HUES64 (cell line): ENCODE measurements around the gene BCL2. TPM values are rescaled to one million over a fixed set of nuclear protein-coding genes. Genes with fewer than 3 reads are reported as not detected.
"Not testable (repeated sequence)": the region's sequence is repeated elsewhere in the genome, so short reads cannot be mapped to it uniquely, and the experiment has no call there.

Experiments used
- H3K27ac ChIP-seq: 2 replicates; pipeline ENCODE4 v1.7.0; 2013; ENCODE audit warnings: low read depth, low read length, inconsistent platforms
- H3K27me3 ChIP-seq: 2 replicates; pipeline ENCODE4 v1.6.1; 2013; ENCODE audit warnings: mild to moderate bottlenecking, low read length; ENCODE audit not compliant: insufficient read depth
- H3K36me3 ChIP-seq: 2 replicates; pipeline ENCODE4 v1.6.1; 2013; ENCODE audit warnings: mild to moderate bottlenecking, low read length; ENCODE audit not compliant: insufficient read depth
- H3K4me1 ChIP-seq: 2 replicates; pipeline ENCODE4 v1.6.1; 2013; ENCODE audit warnings: mild to moderate bottlenecking, low read length, moderate library complexity; ENCODE audit not compliant: insufficient read depth
- H3K4me3 ChIP-seq: 2 replicates; pipeline ENCODE4 v1.5.1; 2013; ENCODE audit warnings: mild to moderate bottlenecking, low read length, moderate library complexity
- H3K9ac ChIP-seq: 2 replicates; pipeline ENCODE4 v1.6.1; 2013; ENCODE audit warnings: mild to moderate bottlenecking, low read depth, low read length
- H3K9me3 ChIP-seq: 2 replicates; pipeline ENCODE4 v1.6.1; 2013; ENCODE audit warnings: low read depth, low read length; ENCODE audit not compliant: insufficient read depth
- WGBS: fragments of 150-250, 120-280 bp; methylation state at CpG from one replicate; pipeline ENCODE4 v1.1.7; 2013; ENCODE audit warnings: missing lambda C conversion rate; 5-methylcytosine and 5-hydroxymethylcytosine counted together
- polyA plus RNA-seq, 2 experiments: library from polyadenylated mRNA; stranded (reverse); fragments of 50-300 nt; gene quantifications; one replicate each; pipeline ENCODE4 v1.2.3, GENCODE V29; 2013

Gene BCL2
- polyA plus RNA-seq (2013, experiment 1 of 2) = 1.9 TPM
- polyA plus RNA-seq (2013, experiment 2 of 2) = 1.9 TPM

- Histone ChIP-seq H3K9ac (peak within 1 kb of the TSS; percentile 55), H3K4me1 (peaks cover 13% of the 10 kb centered on the region), H3K9me3 (no peaks in the 10 kb centered on the region), H3K27me3 (peaks cover 43% of the 10 kb centered on the region), H3K4me3 (peak within 1 kb of the TSS; percentile 73), H3K27ac (no peak within 1 kb of the TSS), H3K36me3 (no peaks in the 10 kb centered on the region)
- under 1% methylated on average over 76 of the region's 78 CpGs for WGBS
Measured at GRCh38 chr18:63319383-63320122, at the start of gene BCL2. Gene BCL2, minus strand, starts transcription at chr18:63319769.

- Histone ChIP-seq H3K27me3 (no peaks in the 10 kb centered on the region), H3K9ac (no peak overlapping the region), H3K9me3 (0 out of 2 replicates have a peak, but pooled peaks cover 6% of the 10 kb centered on the region), H3K27ac (no peak overlapping the region), H3K4me3 (peak overlapping the region; percentile 73; the same call in 1 of the 2 replicates), H3K36me3 (peaks cover 3% of the 10 kb centered on the region; the same call in 1 of the 2 replicates), H3K4me1 (peaks cover 6% of the 10 kb centered on the region)
- WGBS = 90% methylated on average over 3 of the region's 4 CpGs
Measured at GRCh38 chr18:63368611-63369010, 49.0 kb upstream of the BCL2 start.

- Histone ChIP-seq H3K4me3 (peak within 1 kb of the TSS; percentile 73), H3K27me3 (no peaks in the 10 kb centered on the region), H3K4me1 (peaks cover 6% of the 10 kb centered on the region), H3K36me3 (peaks cover 12% of the 10 kb centered on the region), H3K27ac (peak within 1 kb of the TSS; percentile 85; the same call in 1 of the 2 replicates), H3K9ac (peak within 1 kb of the TSS; percentile 84), H3K9me3 (0 out of 2 replicates have a peak, but pooled peaks cover 6% of the 10 kb centered on the region)
- WGBS = under 1% methylated on average over 90 of the region's 90 CpGs
Measured at GRCh38 chr18:63367053-63367953, 47.7 kb upstream of the BCL2 start, which contains the start of gene KDSR. Gene KDSR, minus strand, starts transcription at chr18:63367206. Its CDS starts 88 bp downstream, at chr18:63367118.

- H3K27me3 ChIP-seq = no peaks in the 10 kb centered on the region
- H3K36me3 ChIP-seq = peaks cover 19% of the 10 kb centered on the region
- H3K4me1 ChIP-seq = peaks cover 6% of the 10 kb centered on the region
- under 1% methylated on average over 65 of the region's 65 CpGs for WGBS
- H3K27ac ChIP-seq = peak overlapping the region; percentile 85; the same call in 1 of the 2 replicates
- peak overlapping the region; percentile 73 for H3K4me3 ChIP-seq
- 0 out of 2 replicates have a peak, but pooled peaks cover 6% of the 10 kb centered on the region for H3K9me3 ChIP-seq
- H3K9ac ChIP-seq = peak overlapping the region; percentile 84
Measured at GRCh38 chr18:63366213-63367052, 46.9 kb upstream of the BCL2 start.

- Histone ChIP-seq H3K36me3 (peaks cover 24% of the 10 kb centered on the region), H3K4me3 (peak overlapping the region; percentile 73), H3K4me1 (peaks cover 6% of the 10 kb centered on the region), H3K9me3 (0 out of 2 replicates have a peak, but pooled peaks cover 6% of the 10 kb centered on the region), H3K9ac (peak overlapping the region; percentile 84), H3K27me3 (no peaks in the 10 kb centered on the region), H3K27ac (peak overlapping the region; percentile 0; the same call in 1 of the 2 replicates)
- WGBS = 4% methylated on average over 12 of the region's 12 CpGs
Measured at GRCh38 chr18:63365876-63366212, 46.3 kb upstream of the BCL2 start.

GRCh38 chr18:63363951-63364350, 44.4 kb upstream of the BCL2 start:
- Histone ChIP-seq H3K36me3 (peaks cover 41% of the 10 kb centered on the region), H3K27ac (no peak overlapping the region), H3K9me3 (0 out of 2 replicates have a peak, but pooled peaks cover under 1% of the 10 kb centered on the region), H3K27me3 (no peaks in the 10 kb centered on the region), H3K4me3 (no peak overlapping the region), H3K9ac (no peak overlapping the region), H3K4me1 (peaks cover 6% of the 10 kb centered on the region)
- 86% methylated on average over 2 of the region's 2 CpGs for WGBS

- not testable (repeated sequence) for H3K27me3 ChIP-seq, H3K4me1 ChIP-seq, H3K4me3 ChIP-seq, H3K9ac ChIP-seq, H3K9me3 ChIP-seq, H3K27ac ChIP-seq
- no CpG with 5 or more reads among the region's 2 CpGs for WGBS
- peaks cover 45% of the 10 kb centered on the region for H3K36me3 ChIP-seq
Measured at GRCh38 chr18:63363420-63363819, 43.9 kb upstream of the BCL2 start.

- no peak overlapping the region for H3K9ac ChIP-seq
- peaks cover 87% of the 10 kb centered on the region for H3K36me3 ChIP-seq
- no peak overlapping the region for H3K27ac ChIP-seq
- H3K4me1 ChIP-seq = no peaks in the 10 kb centered on the region
- WGBS = 100% methylated on average over 6 of the region's 7 CpGs
- no peaks in the 10 kb centered on the region for H3K9me3 ChIP-seq
- H3K27me3 ChIP-seq = no peaks in the 10 kb centered on the region
- H3K4me3 ChIP-seq = no peak overlapping the region
Measured at GRCh38 chr18:63356272-63356896, 36.8 kb upstream of the BCL2 start.

- 50% methylated on average over 2 of the region's 2 CpGs for WGBS
- no peak overlapping the region for H3K4me3 ChIP-seq
- H3K4me1 ChIP-seq = no peaks in the 10 kb centered on the region
- no peak overlapping the region for H3K27ac ChIP-seq
- no peaks in the 10 kb centered on the region for H3K27me3 ChIP-seq
- no peaks in the 10 kb centered on the region for H3K9me3 ChIP-seq
- H3K9ac ChIP-seq = no peak overlapping the region
- peaks cover 93% of the 10 kb centered on the region for H3K36me3 ChIP-seq
Measured at GRCh38 chr18:63350230-63350629, 30.7 kb upstream of the BCL2 start.

- peaks cover 93% of the 10 kb centered on the region for H3K36me3 ChIP-seq
- no peak overlapping the region for H3K9ac ChIP-seq
- H3K27ac ChIP-seq = no peak overlapping the region
- H3K4me1 ChIP-seq = no peaks in the 10 kb centered on the region
- H3K27me3 ChIP-seq = no peaks in the 10 kb centered on the region
- no peaks in the 10 kb centered on the region for H3K9me3 ChIP-seq
- WGBS = 96% methylated on average over 7 of the region's 7 CpGs
- H3K4me3 ChIP-seq = no peak overlapping the region
Measured at GRCh38 chr18:63348508-63349136, 29.1 kb upstream of the BCL2 start.
